ENCODE results near the gene APC2. TPM values are rescaled to one million over a fixed set of nuclear protein-coding genes. Genes with fewer than 3 reads are reported as not detected.
A peak's percentile ranks its signal among the peaks of the same experiment; 100 is the strongest.

The APC2 gene
- total RNA-seq, 1 donor from 2014 or later = 0.22 TPM

- DNase-seq = no peak
- Histone ChIP-seq H3K9me3 (replicated peaks) (no peaks in the 10 kb centered on the region), H3K4me3 (no peak overlapping the region), H3K36me3 (no peaks in the 10 kb centered on the region), H3K27ac (replicated peaks) (no peak overlapping the region), H3K27me3 (ENCODE audit: low read depth) (peaks cover 8% of the 10 kb centered on the region), H3K4me1 (peaks cover 41% of the 10 kb centered on the region)
- TF ChIP-seq CTCF (IDR thresholded peaks at IDR 0.05; ENCODE audit: borderline replicate concordance) = no peak
- intact Hi-C loops (cut with micrococcal nuclease) = no loop called here
These were observed 47.4 kb upstream of the APC2 start for GRCh38 chr19:1402411-1403070.

- Histone ChIP-seq H3K4me1 (peaks cover 58% of the 10 kb centered on the region), H3K36me3 (no peaks in the 10 kb centered on the region), H3K9me3 (replicated peaks) (no peaks in the 10 kb centered on the region), H3K27ac (replicated peaks) (peak overlapping the region; percentile 91), H3K27me3 (ENCODE audit: low read depth) (peaks cover 8% of the 10 kb centered on the region), H3K4me3 (peak overlapping the region; percentile 86)
- DNase-seq = peak; percentile 100
- TF ChIP-seq CTCF (IDR thresholded peaks at IDR 0.05; ENCODE audit: borderline replicate concordance) = peak; percentile 48
- intact Hi-C loops (cut with micrococcal nuclease) = no loop called here
These were observed 43.0 kb upstream of the APC2 start for GRCh38 chr19:1406774-1407527.

GRCh38 chr19:1407528-1408299 lies 42.2 kb upstream of the APC2 start, which contains the start of gene DAZAP1:
Gene DAZAP1, plus strand, starts transcription at chr19:1407586. Its CDS starts 188 bp downstream, at chr19:1407774.
- no peak for TF ChIP-seq CTCF (IDR thresholded peaks at IDR 0.05; ENCODE audit: borderline replicate concordance)
- peaks cover under 1% of the 10 kb centered on the region for H3K27me3 ChIP-seq (ENCODE audit: low read depth)
- peak within 1 kb of the TSS; percentile 96 for H3K27ac ChIP-seq (replicated peaks)
- H3K4me1 ChIP-seq = peaks cover 58% of the 10 kb centered on the region
- no peaks in the 10 kb centered on the region for H3K9me3 ChIP-seq (replicated peaks)
- peaks cover under 1% of the 10 kb centered on the region for H3K36me3 ChIP-seq
- intact Hi-C loops (cut with micrococcal nuclease) = no loop called here
- DNase-seq = peak; percentile 44
- peak within 1 kb of the TSS; percentile 86 for H3K4me3 ChIP-seq

- peak; percentile 59 for DNase-seq
- Histone ChIP-seq H3K9me3 (replicated peaks) (no peaks in the 10 kb centered on the region), H3K36me3 (peaks cover 9% of the 10 kb centered on the region), H3K27ac (replicated peaks) (peak overlapping the region; percentile 96), H3K4me3 (peak overlapping the region; percentile 86), H3K27me3 (ENCODE audit: low read depth) (no peaks in the 10 kb centered on the region), H3K4me1 (peaks cover 66% of the 10 kb centered on the region)
- no peak for TF ChIP-seq CTCF (IDR thresholded peaks at IDR 0.05; ENCODE audit: borderline replicate concordance)
- intact Hi-C loops (cut with micrococcal nuclease) = no loop called here
These were observed 41.4 kb upstream of the APC2 start for GRCh38 chr19:1408300-1409203.

All from left ventricle myocardium inferior (tissue), 1 donor.